ENCODE data around the gene LRMDA. TPM values are rescaled to one million over a fixed set of nuclear protein-coding genes. Genes with fewer than 3 reads are reported as not detected.

LRMDA gene
- total RNA-seq, 1 donor from 2014 or later, result 2.1 TPM

GRCh38 chr10:75720157-75720556 lies 288.7 kb downstream of the LRMDA start:
- DNase-seq, result no peak
- Mint-ChIP-seq H3K9me3 (ENCODE audit: unreplicated experiment) (no peaks in the 10 kb centered on the region), H3K27me3 (ENCODE audit: unreplicated experiment) (no peaks in the 10 kb centered on the region), H3K4me1 (ENCODE audit: low read depth, unreplicated experiment) (no peaks in the 10 kb centered on the region), H3K36me3 (ENCODE audit: unreplicated experiment) (no peaks in the 10 kb centered on the region), H3K4me3 (ENCODE audit: unreplicated experiment) (no peak overlapping the region), H3K27ac (ENCODE audit: unreplicated experiment) (no peak overlapping the region)
- no peak for TF ChIP-seq CTCF (IDR thresholded peaks at IDR 0.05; ENCODE audit: partially characterized antibody, unreplicated experiment)

- Mint-ChIP-seq H3K9me3 (ENCODE audit: unreplicated experiment) (no peaks in the 10 kb centered on the region), H3K4me3 (ENCODE audit: unreplicated experiment) (no peak overlapping the region), H3K27ac (ENCODE audit: unreplicated experiment) (no peak overlapping the region), H3K4me1 (ENCODE audit: low read depth, unreplicated experiment) (no peaks in the 10 kb centered on the region), H3K27me3 (ENCODE audit: unreplicated experiment) (no peaks in the 10 kb centered on the region), H3K36me3 (ENCODE audit: unreplicated experiment) (no peaks in the 10 kb centered on the region)
- DNase-seq, result no peak
- no peak for TF ChIP-seq CTCF (IDR thresholded peaks at IDR 0.05; ENCODE audit: partially characterized antibody, unreplicated experiment)
Observed at GRCh38 chr10:75722020-75722419, 290.6 kb downstream of the LRMDA start.

- no peak overlapping the region for H3K4me3 Mint-ChIP-seq (ENCODE audit: unreplicated experiment)
- no peaks in the 10 kb centered on the region for H3K9me3 Mint-ChIP-seq (ENCODE audit: unreplicated experiment)
- H3K27me3 Mint-ChIP-seq (ENCODE audit: unreplicated experiment), result no peaks in the 10 kb centered on the region
- H3K36me3 Mint-ChIP-seq (ENCODE audit: unreplicated experiment), result no peaks in the 10 kb centered on the region
- no peak overlapping the region for H3K27ac Mint-ChIP-seq (ENCODE audit: unreplicated experiment)
- no peak for DNase-seq
- no peak for TF ChIP-seq CTCF (IDR thresholded peaks at IDR 0.05; ENCODE audit: partially characterized antibody, unreplicated experiment)
- H3K4me1 Mint-ChIP-seq (ENCODE audit: low read depth, unreplicated experiment), result no peaks in the 10 kb centered on the region
Observed at GRCh38 chr10:75722609-75723008, 291.2 kb downstream of the LRMDA start.

GRCh38 chr10:75723319-75723980 lies 292.0 kb downstream of the LRMDA start:
- Mint-ChIP-seq H3K4me3 (ENCODE audit: unreplicated experiment) (no peak overlapping the region), H3K36me3 (ENCODE audit: unreplicated experiment) (no peaks in the 10 kb centered on the region), H3K4me1 (ENCODE audit: low read depth, unreplicated experiment) (no peaks in the 10 kb centered on the region), H3K9me3 (ENCODE audit: unreplicated experiment) (no peaks in the 10 kb centered on the region), H3K27me3 (ENCODE audit: unreplicated experiment) (no peaks in the 10 kb centered on the region), H3K27ac (ENCODE audit: unreplicated experiment) (no peak overlapping the region)
- no peak for TF ChIP-seq CTCF (IDR thresholded peaks at IDR 0.05; ENCODE audit: partially characterized antibody, unreplicated experiment)
- DNase-seq, result no peak

GRCh38 chr10:75724047-75724446 lies 292.6 kb downstream of the LRMDA start:
- no peaks in the 10 kb centered on the region for H3K27me3 Mint-ChIP-seq (ENCODE audit: unreplicated experiment)
- no peak for DNase-seq
- TF ChIP-seq CTCF (IDR thresholded peaks at IDR 0.05; ENCODE audit: partially characterized antibody, unreplicated experiment), result no peak
- H3K36me3 Mint-ChIP-seq (ENCODE audit: unreplicated experiment), result no peaks in the 10 kb centered on the region
- H3K27ac Mint-ChIP-seq (ENCODE audit: unreplicated experiment), result no peak overlapping the region
- no peaks in the 10 kb centered on the region for H3K9me3 Mint-ChIP-seq (ENCODE audit: unreplicated experiment)
- no peaks in the 10 kb centered on the region for H3K4me1 Mint-ChIP-seq (ENCODE audit: low read depth, unreplicated experiment)
- H3K4me3 Mint-ChIP-seq (ENCODE audit: unreplicated experiment), result no peak overlapping the region
